ENCODE measurements around the gene SAE1.

DNA sequence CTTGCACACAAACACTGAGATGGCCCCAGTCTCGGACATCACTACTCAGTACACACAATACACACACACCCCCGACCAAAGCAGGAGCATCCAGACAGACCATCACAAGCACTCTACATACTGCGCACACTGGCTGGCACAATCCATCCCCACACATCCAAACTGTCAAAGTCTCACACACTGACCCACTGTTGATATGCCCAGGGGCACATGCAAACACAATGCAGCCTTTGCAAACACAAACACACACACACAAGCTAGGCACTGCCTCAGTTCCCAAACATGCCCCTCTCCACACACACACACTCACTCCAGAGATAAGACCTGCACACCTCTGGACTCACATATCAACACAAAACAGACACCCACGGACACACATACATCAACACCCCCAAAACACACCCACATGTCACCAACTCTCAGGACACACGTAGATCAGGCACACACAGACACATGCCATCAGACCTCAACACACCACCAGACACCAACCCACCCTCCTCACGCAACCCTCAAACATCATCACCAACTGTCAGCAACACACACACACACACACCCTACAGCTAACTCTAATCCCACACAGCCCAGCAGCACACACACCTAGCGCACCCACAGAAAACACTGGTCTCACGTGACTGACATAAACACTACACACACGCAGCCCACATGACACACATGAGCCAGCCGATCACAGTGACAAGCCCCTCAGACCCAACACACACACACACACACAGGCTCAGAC is 98.5 kb downstream of the SAE1 start:
- TF ChIP-seq CTCF (conservative IDR thresholded peaks at IDR 0.05) = no peak
- no peak for TF ChIP-seq EZH2 (IDR thresholded peaks at IDR 0.05; ENCODE audit: low read depth)

Data from PC-9 (cell line).